ENCODE measurements around the gene ABHD16B.

DNA sequence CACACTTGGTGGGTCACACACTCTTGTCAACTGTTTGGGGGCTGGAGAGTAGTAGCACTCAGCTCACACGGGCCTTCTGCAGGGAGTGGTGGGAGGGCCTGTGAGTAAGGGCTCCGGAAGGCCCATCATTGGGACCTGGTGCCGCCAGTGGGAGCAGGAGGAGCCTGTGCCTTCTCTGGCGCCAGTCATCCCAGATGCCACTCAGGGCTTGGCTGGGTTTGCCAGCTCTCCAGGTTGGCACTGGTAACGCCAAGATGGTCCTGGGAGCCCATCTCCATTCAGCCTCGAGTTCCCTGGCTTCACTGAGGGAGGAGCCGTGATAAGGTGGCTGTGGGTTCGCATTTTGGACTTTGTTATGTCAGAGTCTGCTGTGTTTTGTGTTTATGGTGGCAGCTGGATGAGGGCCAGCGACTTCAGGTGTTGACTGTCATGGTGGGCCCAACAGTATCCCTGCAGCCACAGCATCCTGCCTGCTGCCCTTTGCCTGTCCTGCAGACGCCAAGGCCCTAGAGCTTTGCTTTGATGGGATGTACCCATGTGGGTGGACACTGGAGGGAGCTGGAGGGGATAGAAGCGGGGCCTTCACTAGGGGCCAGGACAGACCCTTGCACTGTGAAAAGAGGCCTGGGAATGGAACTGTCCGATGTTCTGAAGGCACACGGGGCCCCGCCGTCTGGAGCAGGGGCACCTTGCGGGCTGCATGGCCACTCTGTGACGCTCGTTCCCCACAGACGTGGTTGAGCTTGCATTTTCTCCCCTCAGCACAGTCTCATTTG is 20.3 kb downstream of the ABHD16B start:
- TF ChIP-seq CTCF (conservative IDR thresholded peaks at IDR 0.05; ENCODE audit: low read length), result no peak
- no peak for TF ChIP-seq EZH2phosphoT487 (IDR thresholded peaks at IDR 0.05; ENCODE audit: borderline replicate concordance)
